NCI-H345 treated with DMSO at 0.1 percent for 48 hours (cell line): Measurements from ENCODE around the gene METTL23.
"Not testable (repeated sequence)": the region's sequence is repeated elsewhere in the genome, so short reads cannot be mapped to it uniquely, and the experiment has no call there.

Experiments used
- DNase-seq: peaks from one replicate; lab custom pipeline; 2025; ENCODE audit not compliant: unreplicated experiment; lab: John Stamatoyannopoulos, UW

Gene METTL23

GRCh38 chr17:76695059-76695831 is 31.4 kb upstream of the METTL23 start:
- no peak for DNase-seq

- no peak for DNase-seq
Measured at GRCh38 chr17:76696763-76697701, 29.6 kb upstream of the METTL23 start.

GRCh38 chr17:76697702-76698465 is 28.8 kb upstream of the METTL23 start:
- peak; percentile 75 for DNase-seq

- DNase-seq, result not testable (repeated sequence)
Measured at GRCh38 chr17:76698466-76698977, 28.1 kb upstream of the METTL23 start.

- DNase-seq, result no peak
Measured at GRCh38 chr17:76700270-76700616, 26.4 kb upstream of the METTL23 start.

GRCh38 chr17:76700617-76701470 is 25.8 kb upstream of the METTL23 start:
- DNase-seq, result no peak

- DNase-seq, result no peak
Measured at GRCh38 chr17:76701471-76701967, 25.1 kb upstream of the METTL23 start.

- no peak for DNase-seq
Measured at GRCh38 chr17:76702076-76702475, 24.6 kb upstream of the METTL23 start.

- no peak for DNase-seq
Measured at GRCh38 chr17:76702941-76703637, 23.6 kb upstream of the METTL23 start.

GRCh38 chr17:76704805-76705204 is 21.8 kb upstream of the METTL23 start:
- DNase-seq, result no peak

- DNase-seq, result no peak
Measured at GRCh38 chr17:76706817-76707216, 19.8 kb upstream of the METTL23 start.

GRCh38 chr17:76707985-76708807 is 18.4 kb upstream of the METTL23 start:
- DNase-seq, result no peak

- no peak for DNase-seq
Measured at GRCh38 chr17:76709077-76709950, 17.3 kb upstream of the METTL23 start.

- DNase-seq, result not testable (repeated sequence)
Measured at GRCh38 chr17:76709951-76710862, 16.4 kb upstream of the METTL23 start.

- DNase-seq, result no peak
Measured at GRCh38 chr17:76710863-76711611, 15.6 kb upstream of the METTL23 start, which contains the start of gene MXRA7. Gene MXRA7 (minus strand): TSS chr17:76710965. CDS start chr17:76710946, 19 bp downstream.

GRCh38 chr17:76712321-76712720 is 14.3 kb upstream of the METTL23 start:
- not testable (repeated sequence) for DNase-seq
